Gastrocnemius medialis (tissue), 4 donors: ENCODE measurements around the gene RGCC.

ENCODE experiments used
- POLR2A ChIP-seq, 2 donors: fragments of 450-650 bp; IDR thresholded peaks; one replicate each; pipeline ENCODE4 v1.6.1; 2017; ENCODE audit warnings: antibody characterized with exemption in 2 of 2, mild to moderate bottlenecking in 2 of 2, moderate library complexity in 2 of 2
- TF ChIP-seq, protein P1 (sequence below), 5 experiments: fragments of 450-650 bp in 3 of 5; fragments of 200-600 bp in 2 of 5; sonication (generic) in 2 of 5; IDR thresholded peaks in 4 of 5; conservative IDR thresholded peaks in 1 of 5; 1 replicate in 4 of 5; 2 replicates in 1 of 5; pipeline ENCODE4 v1.5.1; 2016 to 2019; ENCODE audit warnings: antibody characterized with exemption in 5 of 5, mild to moderate bottlenecking in 3 of 5, moderate library complexity in 3 of 5

DNA sequence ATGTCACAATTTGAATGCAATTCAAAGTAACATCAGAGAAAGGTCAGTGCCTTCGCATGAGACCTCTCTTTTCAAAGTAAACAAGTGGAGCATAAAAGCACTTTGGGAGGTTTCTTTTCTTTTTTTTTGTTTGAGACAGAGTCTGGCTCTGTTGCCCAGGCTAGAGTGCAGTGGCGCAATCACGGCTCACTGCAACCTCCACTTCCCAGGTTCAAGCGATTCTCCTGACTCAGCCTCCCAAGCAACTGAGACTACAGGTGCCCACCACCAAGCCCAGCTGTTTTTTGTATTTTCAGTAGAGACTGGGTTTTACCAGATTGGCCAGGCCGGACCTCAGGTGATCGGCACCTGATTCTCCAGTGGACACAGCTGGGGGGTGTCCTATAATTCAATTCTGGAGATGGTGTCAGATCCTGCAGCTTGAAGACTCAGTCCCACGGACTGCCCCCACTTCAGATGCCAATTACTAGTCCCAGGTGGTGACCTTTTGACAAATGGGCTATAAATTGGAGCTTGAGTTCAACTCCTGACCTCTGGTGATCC is 57.6 kb downstream of the RGCC start:
- TF ChIP-seq, protein P1, sequence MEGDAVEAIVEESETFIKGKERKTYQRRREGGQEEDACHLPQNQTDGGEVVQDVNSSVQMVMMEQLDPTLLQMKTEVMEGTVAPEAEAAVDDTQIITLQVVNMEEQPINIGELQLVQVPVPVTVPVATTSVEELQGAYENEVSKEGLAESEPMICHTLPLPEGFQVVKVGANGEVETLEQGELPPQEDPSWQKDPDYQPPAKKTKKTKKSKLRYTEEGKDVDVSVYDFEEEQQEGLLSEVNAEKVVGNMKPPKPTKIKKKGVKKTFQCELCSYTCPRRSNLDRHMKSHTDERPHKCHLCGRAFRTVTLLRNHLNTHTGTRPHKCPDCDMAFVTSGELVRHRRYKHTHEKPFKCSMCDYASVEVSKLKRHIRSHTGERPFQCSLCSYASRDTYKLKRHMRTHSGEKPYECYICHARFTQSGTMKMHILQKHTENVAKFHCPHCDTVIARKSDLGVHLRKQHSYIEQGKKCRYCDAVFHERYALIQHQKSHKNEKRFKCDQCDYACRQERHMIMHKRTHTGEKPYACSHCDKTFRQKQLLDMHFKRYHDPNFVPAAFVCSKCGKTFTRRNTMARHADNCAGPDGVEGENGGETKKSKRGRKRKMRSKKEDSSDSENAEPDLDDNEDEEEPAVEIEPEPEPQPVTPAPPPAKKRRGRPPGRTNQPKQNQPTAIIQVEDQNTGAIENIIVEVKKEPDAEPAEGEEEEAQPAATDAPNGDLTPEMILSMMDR (IDR thresholded peaks at IDR 0.05 in 4 of 5, conservative IDR thresholded peaks at IDR 0.05 in 1 of 5): no peak
- no peak for TF ChIP-seq POLR2A (IDR thresholded peaks at IDR 0.05)
